H1 (cell line): ENCODE data around the gene CYSRT1. TPM values are rescaled to one million over a fixed set of nuclear protein-coding genes. Genes with fewer than 3 reads are reported as not detected.

Source experiments
- KDM4A ChIP-seq: IDR thresholded peaks from one replicate; pipeline ENCODE4 v1.7.1; 2012; ENCODE audit warnings: low read depth, mild to moderate bottlenecking, moderate library complexity, low read length, inconsistent platforms; ENCODE audit not compliant: severe bottlenecking
- POLR2A ChIP-seq, 2 experiments: IDR thresholded peaks; 1 replicate in 1 of 2; 2 replicates in 1 of 2; pipeline ENCODE4 v1.6.1; 2011; ENCODE audit warnings: low read depth in 2 of 2, low read length in 2 of 2, mild to moderate bottlenecking in 2 of 2; ENCODE audit errors: control extremely low read depth in 1 of 2
- SP4 ChIP-seq: IDR thresholded peaks from 2 replicates; pipeline ENCODE4 v1.6.1; 2012; ENCODE audit warnings: low read length, inconsistent platforms
- polyA plus RNA-seq, 7 experiments: library from polyadenylated mRNA; depleted of rRNA in 3 of 7; stranded (reverse) in 5 of 7; unstranded in 2 of 7; fragments of >200 nt in 5 of 7; fragments of 200-250 nt in 2 of 7; gene quantifications; 1 replicate in 5 of 7; 2 replicates in 1 of 7; 4 replicates in 1 of 7; pipeline versions ENCODE4 v1.2.1 to v1.2.3, GENCODE V29; 2011 to 2013; ENCODE audit warnings: missing spikeins in 2 of 7, mixed read lengths in 2 of 7
- total RNA-seq: library from RNA; stranded (reverse); fragmentation: NEBNext Ultra II Directional; extraction: Animal tissue kit (Norgen Biotek cat#: 25700); gene quantifications from 2 replicates; pipeline ENCODE4 v1.2.1, GENCODE V29; 2021

Gene CYSRT1
- total and polyA plus RNA-seq, 2 of the 8 experiments (the other 6 are each of a cell fraction or from before 2014, with no cell fraction given), result 1.0 to 6.5 TPM

DNA sequence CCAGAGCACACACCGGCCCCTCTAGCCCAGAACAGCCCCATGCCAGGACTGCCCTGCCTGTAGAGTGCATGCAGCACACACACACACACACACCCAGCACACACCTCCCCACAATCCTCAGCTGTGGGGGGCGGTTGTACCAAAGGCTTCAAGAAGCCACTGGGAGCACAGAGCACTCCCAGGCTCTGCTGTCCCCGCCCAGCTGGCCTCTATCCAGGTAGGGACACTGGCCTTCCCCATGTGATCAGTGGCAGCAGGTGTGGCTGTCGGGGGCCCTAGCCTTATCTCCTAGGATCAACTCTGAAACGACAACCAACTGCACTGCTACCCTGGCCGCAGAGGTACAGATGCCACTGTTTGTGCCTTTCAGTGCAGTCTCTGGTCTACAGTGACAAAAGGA lies 38.6 kb upstream of the CYSRT1 start (continued):
- TF ChIP-seq POLR2A (IDR thresholded peaks at IDR 0.05; ENCODE audit: control extremely low read depth in 1 of 2, low read depth in 2 of 2, low read length in 2 of 2) (no peak), SP4 (no peak), KDM4A (no peak)
- TF ChIP-seq, all 59 proteins: peak for 0
